ENCODE data around the gene ZSCAN5C. TPM values are rescaled to one million over a fixed set of nuclear protein-coding genes. Genes with fewer than 3 reads are reported as not detected.

ZSCAN5C gene
- total and polyA plus RNA-seq, 2 of the 8 experiments (the other 6 are each of a cell fraction or from before 2014, with no cell fraction given), result not detected

DNA sequence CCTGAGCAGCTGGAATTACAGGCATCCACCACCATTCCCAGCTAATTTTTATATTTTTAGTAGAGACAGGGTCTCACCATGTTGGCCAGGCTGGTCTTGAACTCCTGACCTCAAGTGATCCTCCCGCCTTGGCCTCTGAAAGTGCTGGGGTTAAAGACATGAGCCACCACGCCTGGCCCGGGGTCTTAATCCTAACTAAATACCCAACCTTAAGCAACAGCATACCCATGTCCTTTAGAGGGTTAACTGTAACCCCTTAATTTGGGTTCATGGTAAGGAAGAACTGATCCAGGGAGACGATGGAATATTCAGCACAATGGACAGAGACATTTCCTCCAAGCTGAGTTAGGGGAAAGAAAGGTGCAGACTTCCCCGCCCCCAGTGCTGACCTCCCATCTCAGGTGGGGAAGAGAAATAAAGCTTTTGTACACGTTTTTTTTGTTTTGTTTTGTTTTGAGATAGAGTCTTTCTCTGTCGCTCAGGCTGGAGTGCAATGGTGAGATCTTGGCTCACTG, 35.0 kb upstream of the ZSCAN5C start:
- no peaks in the 10 kb centered on the region for H3K36me3 ChIP-seq (ENCODE audit: control insufficient read depth in 2 of 4, insufficient read depth in 4 of 4, low read length in 3 of 4)
- no peak overlapping the region for H3K23ac ChIP-seq (ENCODE audit: insufficient read length)
- H4K20me1 ChIP-seq (replicated peaks in 1 of 2; ENCODE audit: control insufficient read depth in 1 of 2, insufficient read depth in 2 of 2, low read length in 2 of 2), result peaks cover 0 to 3% of the 10 kb centered on the region in 2 experiments
- WGBS, 2 experiments (ENCODE audit: extremely low coverage in 1 of 2, insufficient coverage in 1 of 2, insufficient read length in 1 of 2, insufficient replicate concordance in 2 of 2, low coverage in 1 of 2, low lambda C conversion rate in 2 of 2, missing lambda C conversion rate in 1 of 2), result 50% methylated on average over 7 of the region's 7 CpGs; no CpG with 5 or more reads in 1 of the 2 experiments
- no peak overlapping the region for H2BK20ac ChIP-seq (ENCODE audit: low read length)
- H2BK15ac ChIP-seq (ENCODE audit: low read length), result no peak overlapping the region
- H3K18ac ChIP-seq (ENCODE audit: extremely low read depth, low read length), result no peak overlapping the region
- H3K4me2 ChIP-seq (ENCODE audit: insufficient read depth in 1 of 2, low read depth in 2 of 2, low read length in 2 of 2), result no peak overlapping the region
- no peaks in the 10 kb centered on the region for H3K27me3 ChIP-seq (replicated peaks in 1 of 4; ENCODE audit: control insufficient read depth in 3 of 4, extremely low read depth in 1 of 4, insufficient read depth in 3 of 4, low read length in 3 of 4)
- H3K9me3 ChIP-seq (ENCODE audit: insufficient read depth in 2 of 2, low read depth in 1 of 2, low read length in 1 of 2), result no peaks in the 10 kb centered on the region
- no peak overlapping the region for H2BK120ac ChIP-seq (replicated peaks; ENCODE audit: low read depth, low read length)
- H2BK5ac ChIP-seq (ENCODE audit: low read depth, low read length), result no peak overlapping the region
- H3K27ac ChIP-seq (ENCODE audit: low read depth, low read length), result no peak overlapping the region
- H3K4me3 ChIP-seq (ENCODE audit: extremely low read depth in 1 of 4, insufficient read depth in 2 of 4, low read depth in 3 of 4, low read length in 4 of 4), result no peak overlapping the region
- H2BK12ac ChIP-seq (ENCODE audit: low read depth, low read length), result no peak overlapping the region
- ChIA-PET POLR2A (ENCODE audit: partially characterized antibody) (interaction anchor here (1.1 to 1.6 kb wide), 3 partner anchors 9 to 147 kb away, joined by 3 to 4 read pairs (median 3); no protein-coding TSS in a partner anchor), CTCF (ENCODE audit: partially characterized antibody) (interaction anchor here (0.7 to 4.8 kb wide), 10 partner anchors 10 to 182 kb away, joined by 3 to 57 read pairs (median 4); no protein-coding TSS in a partner anchor)
- no peak overlapping the region for H3K14ac ChIP-seq (ENCODE audit: insufficient read length)
- no peaks in the 10 kb centered on the region for H3K79me2 ChIP-seq (ENCODE audit: control insufficient read depth in 1 of 2, insufficient read depth in 2 of 2, low read length in 2 of 2)
- H3K79me1 ChIP-seq (ENCODE audit: low read depth, low read length), result no peaks in the 10 kb centered on the region
- H4K91ac ChIP-seq (replicated peaks; ENCODE audit: insufficient read length, low read length), result no peak overlapping the region
- no peaks in the 10 kb centered on the region for H3K23me2 ChIP-seq (ENCODE audit: low read depth, low read length)
- no peak overlapping the region for H2AFZ ChIP-seq (ENCODE audit: low read length)
- H3K4ac ChIP-seq (replicated peaks; ENCODE audit: insufficient read length, low read depth, low read length), result no peak overlapping the region
- H3K4me1 ChIP-seq (replicated peaks in 1 of 4; ENCODE audit: control insufficient read depth in 3 of 4, insufficient read depth in 4 of 4, low read length in 3 of 4), result no peaks in the 10 kb centered on the region
- no peak overlapping the region for H3K56ac ChIP-seq (replicated peaks; ENCODE audit: insufficient read length, low read depth, low read length)
- TF ChIP-seq HDAC2 (IDR thresholded peaks at IDR 0.05; ENCODE audit: borderline replicate concordance in 1 of 2, low read depth in 2 of 2, low read length in 2 of 2), result no peak
- FAIRE-seq, result no peak
- H3K9ac ChIP-seq (replicated peaks in 1 of 4; ENCODE audit: extremely low read depth in 1 of 4, low read depth in 3 of 4, low read length in 3 of 4), result no peak overlapping the region
- H2AK5ac ChIP-seq (ENCODE audit: low read depth, low read length), result no peak overlapping the region
- H4K5ac ChIP-seq (ENCODE audit: insufficient read length, low read depth, low read length), result no peak overlapping the region
- DNase-seq (ENCODE audit: low read depth in 1 of 2, low spot score in 2 of 2), result no peak
- no peak overlapping the region for H4K8ac ChIP-seq (ENCODE audit: extremely low read depth, insufficient read depth, low read length)

Measured in H1 (cell line).